Fibroblast of skin of back (primary cell): ENCODE data around the gene ARRDC4.
A peak's percentile ranks its signal among the peaks of the same experiment; 100 is the strongest.

Experiments used
- DNase-seq: peaks from one replicate; pipeline ENCODE4 v3.0.0-alpha.2; 2013

Gene ARRDC4

GRCh38 chr15:97998307-97999071 is 38.0 kb downstream of the ARRDC4 start:
- DNase-seq, result peak; percentile 46

- no peak for DNase-seq
Observed at GRCh38 chr15:98000249-98001203, 40.0 kb downstream of the ARRDC4 start.

GRCh38 chr15:98001663-98002194 is 41.2 kb downstream of the ARRDC4 start:
- DNase-seq, result no peak

GRCh38 chr15:98002419-98002818 is 41.9 kb downstream of the ARRDC4 start:
- DNase-seq, result no peak

- no peak for DNase-seq
Observed at GRCh38 chr15:98002866-98003265, 42.4 kb downstream of the ARRDC4 start.

GRCh38 chr15:98003518-98003917 is 43.0 kb downstream of the ARRDC4 start:
- DNase-seq, result no peak

DNA sequence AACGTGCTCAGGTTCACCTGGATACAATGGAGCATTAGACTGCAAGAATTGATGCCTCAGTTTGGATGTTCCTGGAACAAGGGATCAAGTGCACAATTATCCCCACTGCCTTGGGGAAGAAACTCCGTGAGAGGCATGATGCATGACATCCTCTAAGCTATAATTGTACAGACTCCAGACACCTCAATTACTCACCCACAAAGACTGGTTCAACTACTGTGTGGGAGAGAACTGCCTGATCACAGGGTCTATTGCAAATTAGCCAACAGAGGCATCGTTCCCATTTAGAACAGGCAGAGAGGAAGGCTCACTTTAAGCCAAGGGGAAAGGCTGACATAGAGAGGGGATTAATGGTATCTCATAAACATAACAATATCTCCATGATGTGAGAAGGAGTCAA is 43.5 kb downstream of the ARRDC4 start:
- DNase-seq, result no peak

- no peak for DNase-seq
Observed at GRCh38 chr15:98005659-98006058, 45.2 kb downstream of the ARRDC4 start.

DNA sequence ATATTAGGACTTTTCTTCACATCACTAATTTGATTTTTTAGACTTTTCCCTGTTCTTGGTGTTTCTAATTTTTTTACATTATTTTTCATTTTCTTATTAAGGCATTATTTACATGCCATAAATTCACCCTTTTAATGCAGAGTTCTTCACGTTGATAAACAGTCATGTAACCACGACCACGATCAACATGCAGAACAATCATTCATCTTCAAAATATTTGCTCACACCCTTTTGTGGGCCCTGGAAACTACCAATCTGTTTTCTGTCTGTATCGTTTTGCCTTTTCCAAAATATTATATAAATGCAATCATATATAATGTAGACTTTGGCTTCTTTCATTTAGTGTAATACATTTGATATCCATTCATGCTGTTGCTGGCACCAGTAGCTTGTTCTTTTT is 48.7 kb downstream of the ARRDC4 start:
- no peak for DNase-seq

DNA sequence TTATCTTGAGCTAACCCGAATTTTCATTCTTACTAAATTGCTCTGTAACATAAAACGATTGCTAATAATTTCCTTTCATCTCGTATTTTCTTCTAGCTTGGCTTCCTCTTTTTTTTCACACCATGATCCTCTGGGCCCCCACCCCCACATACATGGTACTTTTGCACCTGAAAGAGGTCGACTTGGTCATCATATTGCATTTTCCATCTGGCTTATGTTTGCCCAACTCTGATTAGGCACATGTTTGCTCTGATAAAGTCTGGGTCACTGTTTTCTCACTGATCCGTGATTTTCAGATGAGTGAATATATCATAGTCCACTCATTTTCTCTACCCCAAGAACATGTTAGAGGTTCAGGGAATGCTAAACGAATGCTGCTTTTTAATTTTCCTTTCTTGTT is 49.5 kb downstream of the ARRDC4 start:
- DNase-seq, result no peak

- DNase-seq, result no peak
Observed at GRCh38 chr15:98012354-98012753, 51.9 kb downstream of the ARRDC4 start.

DNA sequence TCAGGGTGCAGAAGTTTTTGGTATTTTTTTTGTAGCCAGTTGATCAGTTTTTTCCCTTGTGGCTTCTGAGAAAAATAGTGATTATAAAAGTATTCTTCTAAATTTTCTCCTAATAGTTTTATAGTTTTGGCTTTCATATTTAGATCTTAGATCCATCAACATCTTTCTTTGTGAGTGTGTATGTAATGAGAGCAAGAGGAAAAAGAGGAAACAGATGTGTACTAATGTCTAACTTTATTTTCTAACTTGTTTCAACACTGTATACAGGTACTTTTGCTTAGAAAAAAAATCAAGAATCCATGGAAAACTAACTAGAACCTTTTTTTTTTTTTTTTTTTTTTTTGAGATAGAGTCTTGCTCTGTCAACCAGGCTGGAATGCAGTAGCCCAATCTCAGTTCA is 53.1 kb downstream of the ARRDC4 start:
- no peak for DNase-seq

DNA sequence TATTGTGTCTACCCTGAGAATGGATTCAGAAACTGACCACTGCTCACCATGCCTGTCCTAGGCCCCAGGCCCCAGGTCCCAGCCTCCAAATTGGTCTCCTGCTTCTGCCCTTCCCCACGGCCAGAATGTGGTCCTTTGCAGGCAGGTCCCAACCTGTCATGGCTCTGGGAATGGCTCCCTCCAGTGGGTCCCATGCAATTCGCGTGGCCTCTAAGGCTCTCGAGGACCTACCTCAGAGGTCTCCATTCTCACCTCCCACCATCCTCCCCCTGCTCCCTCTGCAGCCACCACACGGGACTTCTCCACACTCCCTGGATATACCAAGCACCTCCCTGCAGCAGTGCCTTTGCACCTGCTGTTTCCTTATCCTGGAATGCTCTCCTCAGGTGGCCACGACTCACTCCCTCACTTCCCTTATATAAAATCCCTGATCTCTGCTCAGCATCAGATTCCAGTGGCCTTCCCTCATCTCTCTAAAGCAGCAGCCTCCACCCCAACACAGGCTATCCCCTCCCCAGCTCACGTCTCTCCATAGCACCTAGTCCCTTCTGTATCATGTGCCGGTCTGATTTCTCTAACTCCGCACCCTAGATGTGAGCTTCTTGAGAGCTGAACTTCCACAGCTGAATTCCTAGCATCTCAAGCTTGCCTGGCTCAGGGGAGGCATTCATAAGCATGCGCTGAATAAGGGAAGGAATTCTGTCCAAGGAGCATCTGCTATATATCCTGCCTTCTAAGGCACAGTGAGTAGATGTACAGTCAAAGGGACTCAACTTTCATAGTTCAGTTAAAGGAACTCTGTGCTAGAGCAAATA is 56.9 kb downstream of the ARRDC4 start:
- DNase-seq, result no peak

GRCh38 chr15:98018761-98019351 is 58.4 kb downstream of the ARRDC4 start:
- DNase-seq, result no peak
